ENCODE measurements around the gene GRK5.

Gene GRK5

GRCh38 chr10:119396709-119397071 is 189.3 kb downstream of the GRK5 start:
- Histone ChIP-seq H3K4me2 (ENCODE audit: low read length) (peak overlapping the region; percentile 22; the same call in 1 of the 2 replicates), H3K9me3 (ENCODE audit: insufficient read depth, low read length) (no peaks in the 10 kb centered on the region), H3K4me1 (ENCODE audit: low read length) (peaks cover 17% of the 10 kb centered on the region), H4K20me1 (ENCODE audit: insufficient read depth, low read length) (no peaks in the 10 kb centered on the region), H3K4me3 (ENCODE audit: low read length) (no peak overlapping the region), H3K79me2 (ENCODE audit: low read length) (no peaks in the 10 kb centered on the region), H2AFZ (ENCODE audit: low read depth, low read length) (no peak overlapping the region), H3K27me3 (ENCODE audit: low read depth, low read length) (no peaks in the 10 kb centered on the region), H3K9ac (ENCODE audit: low read length) (no peak overlapping the region), H3K36me3 (replicated peaks; ENCODE audit: low read depth, low read length) (no peaks in the 10 kb centered on the region), H3K27ac (ENCODE audit: low read length) (no peak overlapping the region)
- TF ChIP-seq CTCF (IDR thresholded peaks at IDR 0.05; ENCODE audit: low read depth, low read length) (no peak), EZH2phosphoT487 (IDR thresholded peaks at IDR 0.05; ENCODE audit: low read depth) (no peak)

DNA sequence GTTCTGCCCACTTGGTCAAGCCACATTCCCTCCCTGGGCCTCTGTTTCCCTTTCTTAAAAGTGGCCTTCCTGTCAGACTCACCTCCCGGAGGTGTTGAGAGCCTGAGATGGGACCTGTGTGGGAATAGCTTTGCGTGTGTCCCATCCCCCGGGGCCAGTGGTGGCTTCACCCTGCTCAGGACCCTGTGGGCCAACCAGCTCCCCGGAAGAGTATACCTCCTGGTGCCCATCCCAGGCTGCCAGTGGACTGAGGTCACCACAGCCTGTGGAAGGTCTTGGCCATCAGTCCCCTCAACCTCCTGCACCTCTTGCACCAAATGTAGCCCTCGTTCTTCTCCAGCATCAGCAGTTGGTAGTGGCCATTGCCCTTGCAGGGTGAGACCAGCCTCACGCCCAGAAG is 190.0 kb downstream of the GRK5 start:
- H3K79me2 ChIP-seq (ENCODE audit: low read length), result no peaks in the 10 kb centered on the region

DNA sequence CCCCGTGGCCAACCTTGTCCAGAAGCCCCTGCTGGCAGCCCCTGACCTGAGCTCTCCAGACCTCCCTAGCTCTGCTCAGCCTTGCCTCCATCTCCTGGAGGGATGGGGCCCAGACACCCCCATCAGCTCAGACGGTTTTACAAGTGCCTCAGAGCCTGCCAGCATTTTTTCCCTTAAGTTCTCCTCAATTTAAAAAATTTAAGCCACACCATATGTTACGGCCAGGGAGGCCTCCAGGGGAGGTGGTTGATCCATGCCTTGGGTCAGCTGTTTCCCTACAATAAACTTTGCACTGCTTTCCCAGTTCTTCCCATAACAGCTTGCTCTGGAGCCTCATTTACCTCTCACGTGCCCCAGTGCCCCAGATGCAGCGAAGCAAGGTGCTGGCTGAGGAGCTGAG is 191.6 kb downstream of the GRK5 start:
- H3K27me3 ChIP-seq (ENCODE audit: low read depth, low read length), result no peaks in the 10 kb centered on the region
- H3K4me2 ChIP-seq (ENCODE audit: low read length), result no peak overlapping the region

More for the DNA sequence above, 190.0 kb downstream of the GRK5 start:
- Histone ChIP-seq H2AFZ (ENCODE audit: low read depth, low read length) (no peak overlapping the region), H3K36me3 (replicated peaks; ENCODE audit: low read depth, low read length) (no peaks in the 10 kb centered on the region), H3K4me3 (ENCODE audit: low read length) (no peak overlapping the region), H3K27ac (ENCODE audit: low read length) (no peak overlapping the region), H4K20me1 (ENCODE audit: insufficient read depth, low read length) (no peaks in the 10 kb centered on the region), H3K4me2 (ENCODE audit: low read length) (no peak overlapping the region), H3K9me3 (ENCODE audit: insufficient read depth, low read length) (no peaks in the 10 kb centered on the region), H3K27me3 (ENCODE audit: low read depth, low read length) (no peaks in the 10 kb centered on the region), H3K9ac (ENCODE audit: low read length) (no peak overlapping the region), H3K4me1 (ENCODE audit: low read length) (peaks cover 17% of the 10 kb centered on the region)
- TF ChIP-seq CTCF (IDR thresholded peaks at IDR 0.05; ENCODE audit: low read depth, low read length) (no peak), EZH2phosphoT487 (IDR thresholded peaks at IDR 0.05; ENCODE audit: low read depth) (no peak)

GRCh38 chr10:119399466-119399865 is 192.1 kb downstream of the GRK5 start:
- no peak for TF ChIP-seq EZH2phosphoT487 (IDR thresholded peaks at IDR 0.05; ENCODE audit: low read depth)
- TF ChIP-seq CTCF (IDR thresholded peaks at IDR 0.05; ENCODE audit: low read depth, low read length), result no peak
- H3K27me3 ChIP-seq (ENCODE audit: low read depth, low read length), result no peaks in the 10 kb centered on the region
- no peak overlapping the region for H2AFZ ChIP-seq (ENCODE audit: low read depth, low read length)
- no peak overlapping the region for H3K9ac ChIP-seq (ENCODE audit: low read length)
- no peaks in the 10 kb centered on the region for H4K20me1 ChIP-seq (ENCODE audit: insufficient read depth, low read length)
- no peaks in the 10 kb centered on the region for H3K36me3 ChIP-seq (replicated peaks; ENCODE audit: low read depth, low read length)
- no peaks in the 10 kb centered on the region for H3K9me3 ChIP-seq (ENCODE audit: insufficient read depth, low read length)
- H3K79me2 ChIP-seq (ENCODE audit: low read length), result no peaks in the 10 kb centered on the region
- H3K4me3 ChIP-seq (ENCODE audit: low read length), result no peak overlapping the region
- no peak overlapping the region for H3K27ac ChIP-seq (ENCODE audit: low read length)
- no peak overlapping the region for H3K4me2 ChIP-seq (ENCODE audit: low read length)
- H3K4me1 ChIP-seq (ENCODE audit: low read length), result peaks cover 17% of the 10 kb centered on the region

More for the DNA sequence above, 191.6 kb downstream of the GRK5 start:
- Histone ChIP-seq H3K27ac (ENCODE audit: low read length) (no peak overlapping the region), H3K36me3 (replicated peaks; ENCODE audit: low read depth, low read length) (no peaks in the 10 kb centered on the region), H2AFZ (ENCODE audit: low read depth, low read length) (no peak overlapping the region), H3K4me1 (ENCODE audit: low read length) (peaks cover 17% of the 10 kb centered on the region), H3K4me3 (ENCODE audit: low read length) (no peak overlapping the region), H3K9ac (ENCODE audit: low read length) (no peak overlapping the region), H3K79me2 (ENCODE audit: low read length) (no peaks in the 10 kb centered on the region), H3K9me3 (ENCODE audit: insufficient read depth, low read length) (no peaks in the 10 kb centered on the region), H4K20me1 (ENCODE audit: insufficient read depth, low read length) (no peaks in the 10 kb centered on the region)
- TF ChIP-seq CTCF (IDR thresholded peaks at IDR 0.05; ENCODE audit: low read depth, low read length), result no peak
- TF ChIP-seq EZH2phosphoT487 (IDR thresholded peaks at IDR 0.05; ENCODE audit: low read depth), result no peak

Measured in OCI-LY3 (cell line).